IPS-15b (cell line): ENCODE data around the gene NSUN5.
"Not testable (repeated sequence)": the region's sequence is repeated elsewhere in the genome, so short reads cannot be mapped to it uniquely, and the experiment has no call there.

Experiments used
- H3K27me3 ChIP-seq: one replicate; pipeline ENCODE4 v1.6.1; 2013; ENCODE audit warnings: low read length; ENCODE audit not compliant: control insufficient read depth, insufficient read depth
- H3K36me3 ChIP-seq: one replicate; pipeline ENCODE4 v1.6.1; 2013; ENCODE audit warnings: low read length; ENCODE audit not compliant: control insufficient read depth, insufficient read depth
- H3K4me1 ChIP-seq: one replicate; pipeline ENCODE4 v1.6.1; 2013; ENCODE audit warnings: mild to moderate bottlenecking, low read length; ENCODE audit not compliant: control insufficient read depth, insufficient read depth
- H3K4me3 ChIP-seq: one replicate; pipeline ENCODE4 v1.5.1; 2013; ENCODE audit warnings: low read depth, low read length
- H3K9ac ChIP-seq: one replicate; pipeline ENCODE4 v1.6.1; 2013; ENCODE audit warnings: low read depth, mild to moderate bottlenecking, low read length
- H3K9me3 ChIP-seq: one replicate; pipeline ENCODE4 v1.6.1; 2013; ENCODE audit warnings: mild to moderate bottlenecking, low read length; ENCODE audit not compliant: control insufficient read depth, insufficient read depth

The NSUN5 gene

GRCh38 chr7:73324081-73324845 lies 15.6 kb upstream of the NSUN5 start:
- not testable (repeated sequence) for H3K9ac ChIP-seq, H3K4me1 ChIP-seq, H3K27me3 ChIP-seq, H3K36me3 ChIP-seq, H3K9me3 ChIP-seq, H3K4me3 ChIP-seq

GRCh38 chr7:73323434-73324080 lies 14.9 kb upstream of the NSUN5 start:
- H3K9ac ChIP-seq, H3K4me1 ChIP-seq, H3K27me3 ChIP-seq, H3K36me3 ChIP-seq, H3K4me3 ChIP-seq, H3K9me3 ChIP-seq: not testable (repeated sequence)

- H3K27me3 ChIP-seq, H3K9me3 ChIP-seq, H3K4me3 ChIP-seq, H3K9ac ChIP-seq, H3K36me3 ChIP-seq, H3K4me1 ChIP-seq: not testable (repeated sequence)
Measured at GRCh38 chr7:73320009-73320408, 11.4 kb upstream of the NSUN5 start.

- H3K4me1 ChIP-seq, H3K4me3 ChIP-seq, H3K27me3 ChIP-seq, H3K36me3 ChIP-seq, H3K9me3 ChIP-seq, H3K9ac ChIP-seq: not testable (repeated sequence)
Measured at GRCh38 chr7:73319541-73319940, 10.9 kb upstream of the NSUN5 start.

GRCh38 chr7:73318656-73319204 lies 10.1 kb upstream of the NSUN5 start:
- not testable (repeated sequence) for H3K36me3 ChIP-seq

GRCh38 chr7:73316521-73316920 lies 7.9 kb upstream of the NSUN5 start:
- H3K4me3 ChIP-seq = no peak overlapping the region
- H3K36me3 ChIP-seq = no peaks in the 10 kb centered on the region
- H3K4me1 ChIP-seq = no peaks in the 10 kb centered on the region
- no peaks in the 10 kb centered on the region for H3K9me3 ChIP-seq
- H3K27me3 ChIP-seq = no peaks in the 10 kb centered on the region
- no peak overlapping the region for H3K9ac ChIP-seq

More at GRCh38 chr7:73318656-73319204, 10.1 kb upstream of the NSUN5 start:
- H3K4me3 ChIP-seq, H3K27me3 ChIP-seq, H3K9me3 ChIP-seq, H3K4me1 ChIP-seq, H3K9ac ChIP-seq: not testable (repeated sequence)

- Histone ChIP-seq H3K4me3 (no peak overlapping the region), H3K9me3 (no peaks in the 10 kb centered on the region), H3K36me3 (no peaks in the 10 kb centered on the region), H3K27me3 (no peaks in the 10 kb centered on the region), H3K9ac (no peak overlapping the region), H3K4me1 (no peaks in the 10 kb centered on the region)
Measured at GRCh38 chr7:73314271-73314670, 5.6 kb upstream of the NSUN5 start.

- Histone ChIP-seq H3K27me3 (no peaks in the 10 kb centered on the region), H3K9ac (no peak overlapping the region)
Measured at GRCh38 chr7:73313521-73313906, 4.9 kb upstream of the NSUN5 start.

GRCh38 chr7:73312831-73313520 lies 4.3 kb upstream of the NSUN5 start:
- H3K4me3 ChIP-seq = no peak overlapping the region
- no peaks in the 10 kb centered on the region for H3K4me1 ChIP-seq
- H3K9ac ChIP-seq = no peak overlapping the region
- no peaks in the 10 kb centered on the region for H3K27me3 ChIP-seq
- H3K36me3 ChIP-seq = no peaks in the 10 kb centered on the region
- H3K9me3 ChIP-seq = no peaks in the 10 kb centered on the region

More at GRCh38 chr7:73313521-73313906, 4.9 kb upstream of the NSUN5 start:
- Histone ChIP-seq H3K4me1 (no peaks in the 10 kb centered on the region), H3K4me3 (no peak overlapping the region), H3K9me3 (no peaks in the 10 kb centered on the region), H3K36me3 (no peaks in the 10 kb centered on the region)

GRCh38 chr7:73311421-73311820 lies 2.8 kb upstream of the NSUN5 start:
- not testable (repeated sequence) for H3K9ac ChIP-seq, H3K9me3 ChIP-seq, H3K36me3 ChIP-seq, H3K4me1 ChIP-seq, H3K27me3 ChIP-seq, H3K4me3 ChIP-seq

GRCh38 chr7:73308074-73308664 lies 457 bp downstream of the NSUN5 start:
- peak overlapping the region; percentile 89 for H3K4me3 ChIP-seq
- no peaks in the 10 kb centered on the region for H3K27me3 ChIP-seq
- no peaks in the 10 kb centered on the region for H3K4me1 ChIP-seq
- peaks cover 17% of the 10 kb centered on the region for H3K36me3 ChIP-seq
- no peaks in the 10 kb centered on the region for H3K9me3 ChIP-seq
- H3K9ac ChIP-seq = peak overlapping the region; percentile 70
